ENCODE results near the gene RFX2. TPM values are rescaled to one million over a fixed set of nuclear protein-coding genes. Genes with fewer than 3 reads are reported as not detected.

The RFX2 gene
- total and polyA plus RNA-seq, 7 donors, result 1.2 to 21.2 (median 14.3) TPM

GRCh38 chr19:6057651-6058517 lies 52.4 kb downstream of the RFX2 start:
- Histone ChIP-seq H3K27ac (peak overlapping the region; percentile 91 to 95 (median 92)), H3K4me1 (peaks cover 0 to 81% (median 73%) of the 10 kb centered on the region in 4 donors), H3K4me3 (peak overlapping the region in 1 of 4 donors; percentile 32), H3K27me3 (no peaks in the 10 kb centered on the region), H3K9me3 (no peaks in the 10 kb centered on the region), H3K36me3 (no peaks in the 10 kb centered on the region)
- TF ChIP-seq POLR2AphosphoS5 (IDR thresholded peaks at IDR 0.05) (peak in 2 of 4 donors; percentile 47 to 52), CTCF (IDR thresholded peaks at IDR 0.05) (no peak), EP300 (IDR thresholded peaks at IDR 0.05) (no peak)
- intact Hi-C loops (cut with DNase I), result loop anchor here (1.0 to 5.0 kb wide), 2 partner anchors 50 to 214 kb away; no protein-coding TSS in a partner anchor
- WGBS, 2 donors, result 88 to 90% methylated on average over 14 of the region's 14 CpGs
- DNase-seq, result no peak

- TF ChIP-seq EP300 (IDR thresholded peaks at IDR 0.05) (peak in 2 of 4 donors; percentile 24 to 83), POLR2A (IDR thresholded peaks at IDR 0.05) (peak in 1 of 2 donors; percentile 63), POLR2AphosphoS5 (IDR thresholded peaks at IDR 0.05) (peak; percentile 46 to 87 (median 73)), CTCF (IDR thresholded peaks at IDR 0.05) (no peak)
- Histone ChIP-seq H3K27me3 (no peaks in the 10 kb centered on the region), H3K36me3 (no peaks in the 10 kb centered on the region), H3K27ac (peak overlapping the region; percentile 91 to 95 (median 92)), H3K4me1 (peaks cover 0 to 75% (median 67%) of the 10 kb centered on the region in 4 donors), H3K4me3 (peak overlapping the region in 3 of 4 donors; percentile 11 to 32 (median 29)), H3K9me3 (no peaks in the 10 kb centered on the region)
- peak; percentile 94 for DNase-seq
- intact Hi-C loops (cut with DNase I), result loop anchor here (1.0 to 5.0 kb wide), 2 partner anchors 51 to 215 kb away; no protein-coding TSS in a partner anchor
- 14 to 44% methylated on average over 28 of the region's 28 CpGs for WGBS, 2 donors
These were observed 53.3 kb downstream of the RFX2 start for GRCh38 chr19:6056801-6057650.

- WGBS, 2 donors, result 18 to 73% methylated on average over 8 of the region's 8 CpGs
- peak overlapping the region in 2 of 4 donors; percentile 29 to 32 for H3K4me3 ChIP-seq
- no peaks in the 10 kb centered on the region for H3K36me3 ChIP-seq
- no peaks in the 10 kb centered on the region for H3K27me3 ChIP-seq
- H3K27ac ChIP-seq, result peak overlapping the region; percentile 91 to 95 (median 92)
- no peak for TF ChIP-seq EP300 (IDR thresholded peaks at IDR 0.05)
- TF ChIP-seq POLR2AphosphoS5 (IDR thresholded peaks at IDR 0.05), result peak in 1 of 4 donors; percentile 7
- TF ChIP-seq POLR2A (IDR thresholded peaks at IDR 0.05), result no peak
- no peak for TF ChIP-seq CTCF (IDR thresholded peaks at IDR 0.05)
- intact Hi-C loops (cut with DNase I), result loop anchor here (5.0 kb wide), 1 partner anchor 216 kb away; no protein-coding TSS in a partner anchor
- no peak for DNase-seq
- H3K9me3 ChIP-seq, result no peaks in the 10 kb centered on the region
- peaks cover 0 to 68% (median 60%) of the 10 kb centered on the region in 4 donors for H3K4me1 ChIP-seq
These were observed 54.0 kb downstream of the RFX2 start for GRCh38 chr19:6056282-6056741.

GRCh38 chr19:6055013-6055795 lies 55.1 kb downstream of the RFX2 start:
- Histone ChIP-seq H3K36me3 (no peaks in the 10 kb centered on the region), H3K27ac (peak overlapping the region; percentile 91 to 95 (median 92)), H3K4me1 (peaks cover 0 to 57% (median 49%) of the 10 kb centered on the region in 4 donors), H3K4me3 (no peak overlapping the region), H3K27me3 (no peaks in the 10 kb centered on the region), H3K9me3 (no peaks in the 10 kb centered on the region)
- WGBS, 2 donors, result 95 to 97% methylated on average over 4 of the region's 4 CpGs
- no peak for DNase-seq
- TF ChIP-seq CTCF (IDR thresholded peaks at IDR 0.05) (no peak), POLR2A (IDR thresholded peaks at IDR 0.05) (no peak), POLR2AphosphoS5 (IDR thresholded peaks at IDR 0.05) (no peak), EP300 (IDR thresholded peaks at IDR 0.05) (no peak)
- intact Hi-C loops (cut with DNase I), result loop anchor here (5.0 kb wide), 1 partner anchor 217 kb away; no protein-coding TSS in a partner anchor
